Measurements from ENCODE around the gene KMO. TPM values are rescaled to one million over a fixed set of nuclear protein-coding genes. Genes with fewer than 3 reads are reported as not detected.

The KMO gene
- total RNA-seq, 2 donors from 2014 or later = 0.40 TPM; not detected in 1

- Mint-ChIP-seq H3K27me3 (no peaks in the 10 kb centered on the region), H3K36me3 (ENCODE audit: low read depth) (peaks cover 41% of the 10 kb centered on the region), H3K4me1 (peaks cover 25% of the 10 kb centered on the region), H3K27ac (no peak overlapping the region), H3K4me3 (peak overlapping the region; percentile 83), H3K9me3 (peaks cover 4% of the 10 kb centered on the region)
- ATAC-seq (replicated peaks) = no peak
These were observed 106.0 kb downstream of the KMO start for GRCh38 chr1:241638099-241638682.

GRCh38 chr1:241638909-241639622 lies 106.9 kb downstream of the KMO start:
- ATAC-seq (replicated peaks) = no peak
- peak overlapping the region; percentile 60 for H3K27ac Mint-ChIP-seq
- peaks cover 40% of the 10 kb centered on the region for H3K36me3 Mint-ChIP-seq (ENCODE audit: low read depth)
- H3K4me3 Mint-ChIP-seq = peak overlapping the region; percentile 83
- no peaks in the 10 kb centered on the region for H3K27me3 Mint-ChIP-seq
- peaks cover 4% of the 10 kb centered on the region for H3K9me3 Mint-ChIP-seq
- H3K4me1 Mint-ChIP-seq = peaks cover 25% of the 10 kb centered on the region

GRCh38 chr1:241639623-241640148 lies 107.5 kb downstream of the KMO start:
- Mint-ChIP-seq H3K27ac (peak overlapping the region; percentile 60), H3K36me3 (ENCODE audit: low read depth) (peaks cover 34% of the 10 kb centered on the region), H3K9me3 (peaks cover 4% of the 10 kb centered on the region), H3K4me1 (peaks cover 25% of the 10 kb centered on the region), H3K4me3 (peak overlapping the region; percentile 83), H3K27me3 (no peaks in the 10 kb centered on the region)
- peak; percentile 56 for ATAC-seq (replicated peaks)

- Mint-ChIP-seq H3K4me3 (peak within 1 kb of the TSS; percentile 83), H3K27ac (peak within 1 kb of the TSS; percentile 60), H3K4me1 (peaks cover 25% of the 10 kb centered on the region), H3K27me3 (no peaks in the 10 kb centered on the region), H3K9me3 (peaks cover 4% of the 10 kb centered on the region), H3K36me3 (ENCODE audit: low read depth) (peaks cover 27% of the 10 kb centered on the region)
- peak; percentile 97 for ATAC-seq (replicated peaks)
These were observed 108.1 kb downstream of the KMO start, which contains the start of the genes CHML and OPN3 for GRCh38 chr1:241640149-241640866. Gene CHML, minus strand, starts transcription at chr1:241640369. Its CDS starts 4,603 bp downstream, at chr1:241635766. Gene OPN3, minus strand, starts transcription at chr1:241640369. Its CDS starts 115 bp downstream, at chr1:241640254.

- Mint-ChIP-seq H3K27ac (peak overlapping the region; percentile 27), H3K36me3 (ENCODE audit: low read depth) (peaks cover 22% of the 10 kb centered on the region), H3K4me1 (peaks cover 25% of the 10 kb centered on the region), H3K4me3 (peak overlapping the region; percentile 63), H3K9me3 (peaks cover 4% of the 10 kb centered on the region), H3K27me3 (no peaks in the 10 kb centered on the region)
- no peak for ATAC-seq (replicated peaks)
These were observed 108.9 kb downstream of the KMO start for GRCh38 chr1:241640867-241641622.

GRCh38 chr1:241641773-241642592 lies 109.8 kb downstream of the KMO start:
- Mint-ChIP-seq H3K27ac (no peak overlapping the region), H3K36me3 (ENCODE audit: low read depth) (peaks cover 13% of the 10 kb centered on the region), H3K4me1 (peaks cover 25% of the 10 kb centered on the region), H3K27me3 (no peaks in the 10 kb centered on the region), H3K4me3 (no peak overlapping the region), H3K9me3 (peaks cover 4% of the 10 kb centered on the region)
- ATAC-seq (replicated peaks) = no peak

- Mint-ChIP-seq H3K4me3 (no peak overlapping the region), H3K27me3 (no peaks in the 10 kb centered on the region), H3K9me3 (peaks cover 4% of the 10 kb centered on the region), H3K36me3 (ENCODE audit: low read depth) (peaks cover 7% of the 10 kb centered on the region), H3K4me1 (peaks cover 20% of the 10 kb centered on the region), H3K27ac (no peak overlapping the region)
- ATAC-seq (replicated peaks) = no peak
These were observed 110.4 kb downstream of the KMO start for GRCh38 chr1:241642593-241642944.

GRCh38 chr1:241644259-241644658 lies 112.1 kb downstream of the KMO start:
- H3K9me3 Mint-ChIP-seq = peaks cover 4% of the 10 kb centered on the region
- peaks cover 8% of the 10 kb centered on the region for H3K4me1 Mint-ChIP-seq
- H3K4me3 Mint-ChIP-seq = no peak overlapping the region

GRCh38 chr1:241645199-241645598 lies 113.0 kb downstream of the KMO start:
- Mint-ChIP-seq H3K27ac (no peak overlapping the region), H3K4me3 (no peak overlapping the region), H3K36me3 (ENCODE audit: low read depth) (no peaks in the 10 kb centered on the region), H3K9me3 (peaks cover 7% of the 10 kb centered on the region), H3K27me3 (peaks cover 2% of the 10 kb centered on the region), H3K4me1 (peaks cover 8% of the 10 kb centered on the region)
- ATAC-seq (replicated peaks) = no peak

More at GRCh38 chr1:241644259-241644658, 112.1 kb downstream of the KMO start:
- no peak overlapping the region for H3K27ac Mint-ChIP-seq
- H3K27me3 Mint-ChIP-seq = no peaks in the 10 kb centered on the region
- no peaks in the 10 kb centered on the region for H3K36me3 Mint-ChIP-seq (ENCODE audit: low read depth)
- ATAC-seq (replicated peaks) = no peak

Other genes with a start within 250 kb of the KMO start
- gene RGS7, start 175.2 kb upstream of the KMO start, total RNA-seq = not detected
- gene FH, start 12.6 kb upstream of the KMO start, total RNA-seq = 10 to 100 TPM; 29.2 to 62.5 TPM
- gene CHML, start 108.0 kb downstream of the KMO start, total RNA-seq = 10 to 100 TPM in 1 of 2 donors, 1 to 10 TPM in 1; 8.9 to 13.4 TPM
- 10 to 100 TPM in 1 of 2 donors, 1 to 10 TPM in 1; 9.2 to 14.7 TPM for gene OPN3, start 108.0 kb downstream of the KMO start, total RNA-seq
- not detected for gene WDR64, start 119.9 kb downstream of the KMO start, total RNA-seq

Measured in activated T-helper 17 cell treated with anti-CD3 and anti-CD28 coated beads, Interleukin-2, amount 50 U/mL, for 72 hours (primary cell).